Breast epithelium (tissue), 4 donors: ENCODE measurements around the gene ZNF431. TPM values are rescaled to one million over a fixed set of nuclear protein-coding genes. Genes with fewer than 3 reads are reported as not detected.

ENCODE experiments used
- DNase-seq, 2 donors: peaks; one replicate each; pipeline ENCODE4 v3.0.0-alpha.2; 2019; ENCODE audit warnings: low spot score in 2 of 2
- H3K27ac ChIP-seq, 2 donors: fragments of 200-600 bp; sonication (generic) in 1 of 2; one replicate each; pipeline ENCODE4 v1.5.1; 2016 to 2019; ENCODE audit warnings: mild to moderate bottlenecking in 1 of 2
- H3K27me3 ChIP-seq, 2 donors: fragments of 200-600 bp; sonication (generic) in 1 of 2; one replicate each; pipeline versions ENCODE4 v1.5.1 to v1.6.0; 2017 to 2019; ENCODE audit warnings: control low read depth in 1 of 2, mild to moderate bottlenecking in 1 of 2
- H3K36me3 ChIP-seq: fragments of 200-600 bp; one replicate; pipeline ENCODE4 v1.5.1; 2019
- H3K4me1 ChIP-seq, 2 donors: fragments of 200-600 bp; sonication (generic); one replicate each; pipeline ENCODE4 v1.5.1; 2016 to 2019; ENCODE audit warnings: control low read depth in 1 of 2
- H3K4me3 ChIP-seq, 3 donors: fragments of 200-600 bp; sonication (generic); 1 replicate in 2 of 3; 2 replicates in 1 of 3; pipeline ENCODE4 v1.5.1; 2016 to 2019; ENCODE audit warnings: mild to moderate bottlenecking in 3 of 3, moderate library complexity in 2 of 3
- H3K9me3 ChIP-seq, 2 donors: fragments of 200-600 bp; sonication (generic) in 1 of 2; one replicate each; pipeline ENCODE4 v1.5.1; 2016 to 2019; ENCODE audit warnings: control low read depth in 1 of 2
- CTCF ChIP-seq, 3 donors: fragments of 450-650 bp; IDR thresholded peaks; one replicate each; pipeline ENCODE4 v1.5.1; 2016 to 2017; ENCODE audit warnings: antibody characterized with exemption in 3 of 3, mild to moderate bottlenecking in 3 of 3, moderate library complexity in 3 of 3
- POLR2A ChIP-seq: fragments of 450-650 bp; IDR thresholded peaks from one replicate; pipeline ENCODE4 v1.6.1; 2016; ENCODE audit warnings: antibody characterized with exemption, mild to moderate bottlenecking, moderate library complexity
- POLR2AphosphoS5 ChIP-seq, 3 donors: sonication (generic); formaldehyde crosslinking; IDR thresholded peaks; one replicate each; pipeline ENCODE4 v1.6.1; 2017; ENCODE audit warnings: antibody characterized with exemption in 3 of 3
- intact Hi-C: fragments of 100-400 bp; cut with DNase I; formaldehyde crosslinking; loops from one replicate; pipeline ENCODE4 v1.15.1; 2023; ENCODE audit warnings: low total_unique reads
- total RNA-seq, 3 donors: library from RNA; depleted of rRNA; stranded (reverse); fragments of >200 nt; gene quantifications; one replicate each; pipeline ENCODE4 v1.1.0, GENCODE V29; 2016

The ZNF431 gene
- total RNA-seq, 3 donors from 2014 or later: 11.1 to 28.1 (median 11.8) TPM

- no peaks in the 10 kb centered on the region for H3K27me3 ChIP-seq
- no peak for TF ChIP-seq POLR2A
- TF ChIP-seq POLR2AphosphoS5 (IDR thresholded peaks at IDR 0.05): no peak
- TF ChIP-seq CTCF (IDR thresholded peaks at IDR 0.05): no peak
- no peak overlapping the region for H3K4me3 ChIP-seq
- H3K27ac ChIP-seq: no peak overlapping the region
- H3K9me3 ChIP-seq: no peaks in the 10 kb centered on the region
- DNase-seq: no peak
- intact Hi-C loops: no loop called here
- peaks cover 0 to 6% of the 10 kb centered on the region in 2 donors for H3K4me1 ChIP-seq
- no peaks in the 10 kb centered on the region for H3K36me3 ChIP-seq
These were observed 5.7 kb downstream of the ZNF431 start for GRCh38 chr19:21147540-21147939.

- H3K9me3 ChIP-seq: no peaks in the 10 kb centered on the region
- no peaks in the 10 kb centered on the region for H3K36me3 ChIP-seq
- H3K27ac ChIP-seq: no peak overlapping the region
- no peaks in the 10 kb centered on the region for H3K4me1 ChIP-seq
- intact Hi-C loops: no loop called here
- no peaks in the 10 kb centered on the region for H3K27me3 ChIP-seq
- H3K4me3 ChIP-seq: no peak overlapping the region
- no peak for DNase-seq
- TF ChIP-seq POLR2A: no peak
- TF ChIP-seq POLR2AphosphoS5 (IDR thresholded peaks at IDR 0.05): no peak
- no peak for TF ChIP-seq CTCF (IDR thresholded peaks at IDR 0.05)
These were observed 6.8 kb downstream of the ZNF431 start for GRCh38 chr19:21148681-21149080.

GRCh38 chr19:21149877-21150276, 8.0 kb downstream of the ZNF431 start:
- no peak for DNase-seq
- Histone ChIP-seq H3K4me1 (no peaks in the 10 kb centered on the region), H3K27ac (no peak overlapping the region), H3K4me3 (no peak overlapping the region), H3K9me3 (no peaks in the 10 kb centered on the region), H3K27me3 (no peaks in the 10 kb centered on the region), H3K36me3 (no peaks in the 10 kb centered on the region)
- no peak for TF ChIP-seq POLR2A
- intact Hi-C loops: no loop called here

GRCh38 chr19:21151460-21151859, 9.6 kb downstream of the ZNF431 start:
- H3K27me3 ChIP-seq: no peaks in the 10 kb centered on the region
- no peaks in the 10 kb centered on the region for H3K4me1 ChIP-seq
- H3K4me3 ChIP-seq: no peak overlapping the region
- intact Hi-C loops: no loop called here
- DNase-seq: no peak
- TF ChIP-seq POLR2AphosphoS5 (IDR thresholded peaks at IDR 0.05) (no peak), POLR2A (no peak), CTCF (IDR thresholded peaks at IDR 0.05) (no peak)
- no peaks in the 10 kb centered on the region for H3K36me3 ChIP-seq
- H3K27ac ChIP-seq: no peak overlapping the region
- H3K9me3 ChIP-seq: no peaks in the 10 kb centered on the region

- intact Hi-C loops: no loop called here
- Histone ChIP-seq H3K27me3 (no peaks in the 10 kb centered on the region), H3K9me3 (no peaks in the 10 kb centered on the region), H3K36me3 (no peaks in the 10 kb centered on the region), H3K4me1 (no peaks in the 10 kb centered on the region), H3K4me3 (no peak overlapping the region), H3K27ac (peak overlapping the region in 1 of 2 donors; percentile 25)
- DNase-seq: no peak
- no peak for TF ChIP-seq CTCF (IDR thresholded peaks at IDR 0.05)
- TF ChIP-seq POLR2A: no peak
- TF ChIP-seq POLR2AphosphoS5 (IDR thresholded peaks at IDR 0.05): no peak
These were observed 16.8 kb downstream of the ZNF431 start for GRCh38 chr19:21158523-21159135.

- no peak for DNase-seq
- Histone ChIP-seq H3K27ac (no peak overlapping the region), H3K36me3 (no peaks in the 10 kb centered on the region), H3K27me3 (no peaks in the 10 kb centered on the region), H3K4me3 (no peak overlapping the region), H3K4me1 (no peaks in the 10 kb centered on the region), H3K9me3 (no peaks in the 10 kb centered on the region)
- no peak for TF ChIP-seq POLR2A
- no peak for TF ChIP-seq POLR2AphosphoS5 (IDR thresholded peaks at IDR 0.05)
- TF ChIP-seq CTCF (IDR thresholded peaks at IDR 0.05): no peak
- intact Hi-C loops: no loop called here
These were observed 22.7 kb downstream of the ZNF431 start for GRCh38 chr19:21164541-21164940.
